ENCODE results near the gene PCDHA13.
"Not testable (repeated sequence)": the region's sequence is repeated elsewhere in the genome, so short reads cannot be mapped to it uniquely, and the experiment has no call there.

The PCDHA13 gene

GRCh38 chr5:140868721-140869554 is 13.0 kb upstream of the PCDHA13 start, which contains the start of gene PCDHA11:
TSS of gene PCDHA11 (plus strand) at chr5:140868957. CDS start at chr5:140869104, 147 bp downstream.
- in situ Hi-C loops (cut with MboI; ENCODE audit: low sequenced_read_pairs), result no loop called here

GRCh38 chr5:140869555-140869886 is 12.4 kb upstream of the PCDHA13 start:
- in situ Hi-C loops (cut with MboI; ENCODE audit: low sequenced_read_pairs), result no loop called here

- in situ Hi-C loops (cut with MboI; ENCODE audit: low sequenced_read_pairs), result no loop called here
Measured at GRCh38 chr5:140870221-140871201, 11.4 kb upstream of the PCDHA13 start.

- in situ Hi-C loops (cut with MboI; ENCODE audit: low sequenced_read_pairs), result no loop called here
Measured at GRCh38 chr5:140875085-140876065, 6.5 kb upstream of the PCDHA13 start, which contains the start of gene PCDHA12. TSS of gene PCDHA12 (plus strand) at chr5:140875308. CDS start at chr5:140875473, 165 bp downstream.

DNA sequence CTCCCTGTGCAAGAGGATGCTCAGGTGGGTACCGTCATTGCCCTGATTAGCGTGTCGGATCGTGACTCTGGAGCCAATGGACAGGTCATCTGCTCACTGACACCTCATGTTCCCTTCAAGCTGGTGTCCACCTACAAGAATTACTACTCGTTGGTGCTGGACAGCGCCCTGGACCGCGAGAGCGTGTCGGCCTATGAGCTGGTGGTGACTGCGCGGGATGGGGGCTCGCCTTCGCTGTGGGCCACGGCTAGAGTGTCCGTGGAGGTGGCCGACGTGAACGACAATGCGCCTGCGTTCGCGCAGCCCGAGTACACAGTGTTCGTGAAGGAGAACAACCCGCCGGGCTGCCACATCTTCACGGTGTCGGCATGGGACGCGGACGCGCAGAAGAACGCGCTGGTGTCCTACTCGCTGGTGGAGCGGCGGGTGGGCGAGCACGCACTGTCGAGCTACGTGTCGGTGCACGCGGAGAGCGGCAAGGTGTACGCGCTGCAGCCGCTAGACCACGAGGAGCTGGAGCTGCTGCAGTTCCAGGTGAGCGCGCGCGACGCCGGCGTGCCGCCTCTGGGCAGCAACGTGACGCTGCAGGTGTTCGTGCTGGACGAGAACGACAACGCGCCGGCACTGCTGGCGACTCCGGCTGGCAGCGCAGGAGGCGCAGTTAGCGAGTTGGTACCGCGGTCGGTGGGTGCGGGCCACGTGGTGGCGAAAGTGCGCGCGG is 5.2 kb upstream of the PCDHA13 start:
- in situ Hi-C loops (cut with MboI; ENCODE audit: low sequenced_read_pairs), result not testable (repeated sequence)

DNA sequence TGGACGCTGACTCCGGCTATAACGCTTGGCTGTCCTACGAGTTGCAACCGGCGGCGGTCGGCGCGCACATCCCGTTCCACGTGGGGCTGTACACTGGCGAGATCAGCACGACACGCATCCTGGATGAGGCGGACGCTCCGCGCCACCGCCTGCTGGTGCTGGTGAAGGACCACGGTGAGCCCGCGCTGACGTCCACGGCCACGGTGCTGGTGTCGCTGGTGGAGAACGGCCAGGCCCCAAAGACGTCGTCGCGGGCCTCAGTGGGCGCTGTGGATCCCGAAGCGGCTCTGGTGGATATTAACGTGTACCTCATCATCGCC is 4.7 kb upstream of the PCDHA13 start:
- in situ Hi-C loops (cut with MboI; ENCODE audit: low sequenced_read_pairs), result no loop called here

GRCh38 chr5:140882591-140882899 is 621 bp downstream of the PCDHA13 start:
- in situ Hi-C loops (cut with MboI; ENCODE audit: low sequenced_read_pairs), result no loop called here

- in situ Hi-C loops (cut with MboI; ENCODE audit: low sequenced_read_pairs), result no loop called here
Measured at GRCh38 chr5:140883373-140883772, 1.4 kb downstream of the PCDHA13 start.

DNA sequence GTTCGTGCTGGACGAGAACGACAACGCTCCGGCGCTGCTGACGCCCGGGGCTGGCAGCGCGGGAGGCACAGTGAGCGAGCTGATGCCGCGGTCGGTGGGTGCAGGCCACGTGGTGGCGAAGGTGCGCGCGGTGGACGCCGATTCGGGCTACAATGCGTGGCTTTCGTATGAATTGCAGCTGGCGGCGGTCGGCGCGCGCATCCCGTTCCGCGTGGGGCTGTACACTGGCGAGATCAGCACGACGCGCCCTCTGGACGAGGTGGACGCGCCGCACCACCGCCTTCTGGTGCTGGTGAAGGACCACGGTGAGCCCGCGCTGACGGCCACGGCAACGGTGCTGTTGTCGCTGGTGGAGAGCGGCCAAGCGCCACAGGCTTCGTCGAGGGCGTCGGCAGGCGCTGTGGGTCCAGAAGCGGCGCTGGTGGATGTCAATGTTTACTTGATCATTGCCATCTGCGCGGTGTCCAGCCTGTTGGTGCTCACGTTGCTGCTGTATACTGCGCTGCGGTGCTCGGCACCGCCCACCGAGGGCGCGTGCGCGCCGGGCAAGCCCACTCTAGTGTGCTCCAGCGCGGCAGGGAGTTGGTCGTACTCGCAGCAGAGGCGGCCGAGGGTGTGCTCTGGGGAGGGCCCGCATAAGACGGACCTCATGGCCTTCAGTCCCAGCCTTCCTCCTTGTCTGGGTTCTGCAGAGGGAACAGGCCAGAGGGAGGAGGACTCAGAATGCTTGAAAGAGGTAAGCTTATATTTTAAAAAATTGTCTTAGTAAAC is 2.2 kb downstream of the PCDHA13 start:
- in situ Hi-C loops (cut with MboI; ENCODE audit: low sequenced_read_pairs), result no loop called here

GRCh38 chr5:140916325-140916724 is 34.4 kb downstream of the PCDHA13 start:
- in situ Hi-C loops (cut with MboI; ENCODE audit: low sequenced_read_pairs), result no loop called here

DNA sequence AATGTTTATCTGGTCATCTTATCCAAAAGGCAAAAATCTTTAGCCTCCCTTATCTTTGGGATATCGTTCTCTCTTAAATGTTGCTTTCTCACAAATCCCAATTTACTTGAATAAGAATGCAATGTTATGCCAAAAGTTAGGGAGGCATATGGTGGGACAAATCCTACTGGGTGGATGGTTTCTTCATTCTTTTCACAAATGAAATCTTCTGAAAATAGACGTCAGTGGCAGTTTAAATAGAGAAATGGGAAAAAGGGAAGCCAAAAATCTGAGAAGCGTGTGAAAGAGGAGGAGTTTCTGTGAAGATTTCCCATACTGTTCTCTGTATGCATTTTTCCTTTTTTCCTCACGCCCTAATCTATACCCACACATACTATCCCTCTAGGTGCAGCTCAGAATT is 41.7 kb downstream of the PCDHA13 start:
- in situ Hi-C loops (cut with MboI; ENCODE audit: low sequenced_read_pairs), result no loop called here

DNA sequence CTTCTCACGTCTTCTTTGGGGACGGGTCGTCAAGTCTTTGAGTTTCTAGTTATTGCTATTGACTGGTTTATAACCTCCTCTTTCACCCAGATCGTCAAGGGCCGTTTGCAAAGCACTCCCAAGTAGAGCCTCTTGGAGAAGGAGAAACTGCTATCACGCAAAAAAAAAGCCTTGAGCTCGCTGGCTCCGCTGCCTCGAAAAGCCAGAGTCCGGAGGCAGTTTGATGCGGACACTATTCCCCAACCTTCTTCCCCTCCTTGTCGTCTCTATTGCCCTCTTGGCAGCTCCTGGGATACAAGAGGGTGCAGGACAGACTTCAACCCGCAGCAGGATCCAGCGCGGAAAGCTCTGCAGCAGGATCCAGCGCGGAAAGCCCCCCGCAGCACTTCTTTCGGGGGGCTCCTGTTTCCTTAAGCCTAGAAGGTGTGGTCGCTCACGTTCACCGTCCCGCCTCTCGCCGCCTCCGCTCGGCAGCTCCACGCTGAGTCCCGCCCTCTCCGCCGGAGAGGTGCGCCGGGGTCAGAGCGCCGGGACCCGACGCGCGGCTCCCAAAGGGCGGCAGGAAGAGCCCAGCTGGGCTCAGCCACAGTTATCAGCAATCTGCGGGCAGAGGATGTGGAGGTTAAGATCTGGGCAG is 44.0 kb downstream of the PCDHA13 start, which contains the start of gene PCDHAC1:
TSS of gene PCDHAC1 (plus strand) at position 494 of the 637 bp plus-strand sequence. CDS start 594 bp downstream, outside the sequence.
- in situ Hi-C loops (cut with MboI; ENCODE audit: low sequenced_read_pairs), result no loop called here

GRCh38 chr5:140926443-140927227 is 44.7 kb downstream of the PCDHA13 start:
- in situ Hi-C loops (cut with MboI; ENCODE audit: low sequenced_read_pairs), result no loop called here

DNA sequence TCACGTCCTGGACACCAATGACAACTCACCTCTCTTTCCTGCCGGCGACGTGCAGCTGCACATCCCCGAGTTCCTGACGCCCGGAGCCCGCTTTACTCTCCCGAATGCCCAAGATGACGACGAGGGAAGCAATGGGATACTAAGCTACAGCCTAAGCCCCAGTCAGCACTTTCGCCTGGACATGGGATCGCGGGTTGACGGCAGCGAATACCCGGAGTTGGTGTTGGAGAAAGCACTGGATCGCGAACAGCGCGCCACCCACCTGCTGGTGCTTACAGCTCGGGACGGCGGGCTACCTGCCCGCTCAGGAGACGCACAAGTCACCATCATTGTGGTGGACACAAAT is 45.3 kb downstream of the PCDHA13 start:
- in situ Hi-C loops (cut with MboI; ENCODE audit: low sequenced_read_pairs), result no loop called here
